ENCODE data around the gene CLCN2.

CLCN2 gene

GRCh38 chr3:184360070-184360928 lies 1.1 kb downstream of the CLCN2 start:
- no peak for DNase-seq (ENCODE audit: low spot score)

- no peak for DNase-seq (ENCODE audit: low spot score)
Observed at GRCh38 chr3:184359610-184360009, 1.8 kb downstream of the CLCN2 start.

GRCh38 chr3:184358921-184359350 lies 2.5 kb downstream of the CLCN2 start:
- DNase-seq (ENCODE audit: low spot score): no peak

GRCh38 chr3:184358124-184358767 lies 3.2 kb downstream of the CLCN2 start:
- DNase-seq (ENCODE audit: low spot score): no peak

- DNase-seq (ENCODE audit: low spot score): no peak
Observed at GRCh38 chr3:184357248-184358123, 3.9 kb downstream of the CLCN2 start.

- no peak for DNase-seq (ENCODE audit: low spot score)
Observed at GRCh38 chr3:184355261-184356040, 6.0 kb downstream of the CLCN2 start.

GRCh38 chr3:184354754-184355153 lies 6.7 kb downstream of the CLCN2 start:
- DNase-seq (ENCODE audit: low spot score): no peak

- DNase-seq (ENCODE audit: low spot score): peak; percentile 63
Observed at GRCh38 chr3:184354121-184354728, 7.2 kb downstream of the CLCN2 start.

- no peak for DNase-seq (ENCODE audit: low spot score)
Observed at GRCh38 chr3:184353546-184353941, 7.9 kb downstream of the CLCN2 start.

- no peak for DNase-seq (ENCODE audit: low spot score)
Observed at GRCh38 chr3:184352897-184353545, 8.4 kb downstream of the CLCN2 start.

GRCh38 chr3:184352149-184352785 lies 9.1 kb downstream of the CLCN2 start:
- DNase-seq (ENCODE audit: low spot score): no peak

GRCh38 chr3:184351511-184352148 lies 9.8 kb downstream of the CLCN2 start:
- no peak for DNase-seq (ENCODE audit: low spot score)

- no peak for DNase-seq (ENCODE audit: low spot score)
Observed at GRCh38 chr3:184350618-184351017, 10.8 kb downstream of the CLCN2 start.

GRCh38 chr3:184349563-184350470 lies 11.6 kb downstream of the CLCN2 start:
- no peak for DNase-seq (ENCODE audit: low spot score)

- DNase-seq (ENCODE audit: low spot score): no peak
Observed at GRCh38 chr3:184348057-184348382, 13.4 kb downstream of the CLCN2 start.

- no peak for DNase-seq (ENCODE audit: low spot score)
Observed at GRCh38 chr3:184347321-184348056, 13.9 kb downstream of the CLCN2 start.

GRCh38 chr3:184346480-184347190 lies 14.8 kb downstream of the CLCN2 start:
- no peak for DNase-seq (ENCODE audit: low spot score)

Data from CD4-positive, alpha-beta T cell treated with Interleukin-2 at 100 ng/mL for 4 hours (primary cell).